ENCODE results near the gene PYCR2.
"Not testable (repeated sequence)": the region's sequence is repeated elsewhere in the genome, so short reads cannot be mapped to it uniquely, and the experiment has no call there.

PYCR2 gene

GRCh38 chr1:225941187-225941941 is 17.3 kb upstream of the PYCR2 start, which contains the start of gene LEFTY2:
TSS of gene LEFTY2 (minus strand) at chr1:225941220. CDS start at chr1:225941140, 80 bp downstream.
- DNase-seq = no peak

GRCh38 chr1:225940385-225941151 is 16.5 kb upstream of the PYCR2 start:
- DNase-seq = no peak

- not testable (repeated sequence) for DNase-seq
These were observed 15.9 kb upstream of the PYCR2 start for GRCh38 chr1:225939939-225940310.

GRCh38 chr1:225939097-225939938 is 15.3 kb upstream of the PYCR2 start:
- not testable (repeated sequence) for DNase-seq

GRCh38 chr1:225937048-225937968 is 13.3 kb upstream of the PYCR2 start:
- no peak for DNase-seq

- no peak for DNase-seq
These were observed 12.5 kb upstream of the PYCR2 start for GRCh38 chr1:225936523-225936922.

- DNase-seq = not testable (repeated sequence)
These were observed 12.0 kb upstream of the PYCR2 start for GRCh38 chr1:225936086-225936485.

- DNase-seq = peak; percentile 2
These were observed 10.7 kb upstream of the PYCR2 start for GRCh38 chr1:225934711-225935110.

- DNase-seq = peak; percentile 64
These were observed 9.0 kb upstream of the PYCR2 start for GRCh38 chr1:225933072-225933471.

GRCh38 chr1:225931270-225932136 is 7.5 kb upstream of the PYCR2 start:
- no peak for DNase-seq

- DNase-seq = no peak
These were observed 6.5 kb upstream of the PYCR2 start for GRCh38 chr1:225930566-225930965.

GRCh38 chr1:225929462-225929861 is 5.4 kb upstream of the PYCR2 start:
- DNase-seq = not testable (repeated sequence)

- no peak for DNase-seq
These were observed 4.4 kb upstream of the PYCR2 start for GRCh38 chr1:225928186-225929175.

GRCh38 chr1:225926551-225927113 is 2.6 kb upstream of the PYCR2 start:
- no peak for DNase-seq

GRCh38 chr1:225923381-225923691 is 714 bp downstream of the PYCR2 start:
- DNase-seq = no peak

GRCh38 chr1:225921734-225922709 is 2.0 kb downstream of the PYCR2 start:
- DNase-seq = no peak

- peak; percentile 20 for DNase-seq
These were observed 4.1 kb downstream of the PYCR2 start for GRCh38 chr1:225919906-225920305.

- DNase-seq = no peak
These were observed 5.8 kb downstream of the PYCR2 start for GRCh38 chr1:225918280-225918679.
